Aorta (tissue), 5 donors: Measurements from ENCODE around the gene TTI1. TPM values are rescaled to one million over a fixed set of nuclear protein-coding genes. Genes with fewer than 3 reads are reported as not detected.

Experiments
- ATAC-seq: fragments of 200-7000 bp; cut with Tn5 transposase; one replicate; pipeline ENCODE4 v1.9.1; 2022; ENCODE audit warnings: moderate library complexity; ENCODE audit not compliant: low FRiP score
- DNase-seq, 2 donors: peaks; one replicate each; pipeline ENCODE4 v3.0.0-alpha.2; 2020
- H3K27ac ChIP-seq, 2 donors: one replicate each; pipeline ENCODE4 v1.5.1; 2013; ENCODE audit warnings: low read length in 2 of 2, mild to moderate bottlenecking in 2 of 2, moderate library complexity in 2 of 2, control low read depth in 1 of 2, inconsistent platforms in 1 of 2, low read depth in 1 of 2
- H3K27me3 ChIP-seq, 2 donors: one replicate each; pipeline ENCODE4 v1.6.1; 2013; ENCODE audit warnings: control low read depth in 1 of 2, low read length in 1 of 2, mild to moderate bottlenecking in 1 of 2, moderate library complexity in 1 of 2; ENCODE audit not compliant: insufficient read depth in 2 of 2, control insufficient read depth in 1 of 2
- H3K36me3 ChIP-seq, 2 donors: one replicate each; pipeline ENCODE4 v1.6.1; 2013; ENCODE audit warnings: control low read depth in 1 of 2, low read length in 1 of 2, mild to moderate bottlenecking in 1 of 2; ENCODE audit not compliant: insufficient read depth in 2 of 2, control insufficient read depth in 1 of 2
- H3K4me1 ChIP-seq, 2 donors: one replicate each; pipeline ENCODE4 v1.6.1; 2013; ENCODE audit warnings: low read length in 2 of 2, control low read depth in 1 of 2, mild to moderate bottlenecking in 1 of 2, moderate library complexity in 1 of 2; ENCODE audit not compliant: insufficient read depth in 2 of 2, control insufficient read depth in 1 of 2
- H3K4me3 ChIP-seq, 2 donors: one replicate each; pipeline ENCODE4 v1.5.1; 2013; ENCODE audit warnings: low read length in 2 of 2, control low read depth in 1 of 2, mild to moderate bottlenecking in 1 of 2
- H3K9me3 ChIP-seq: one replicate; pipeline ENCODE4 v1.6.1; 2013; ENCODE audit warnings: mild to moderate bottlenecking, low read length; ENCODE audit not compliant: control insufficient read depth
- WGBS, 2 donors: extraction: QIAGEN DNeasy Blood & Tissue Kit; methylation state at CpG; one replicate each; pipeline ENCODE4 v1.1.7; 2013; 5-methylcytosine and 5-hydroxymethylcytosine counted together
- intact Hi-C, 2 donors: fragments of 100-400 bp; cut with DNase I; formaldehyde crosslinking; loops; one replicate each; pipeline versions ENCODE4 v1.14.2 to v1.15.0; 2022
- polyA plus RNA-seq, 2 donors: library from polyadenylated mRNA; stranded (reverse); fragments of 200-250 nt; gene quantifications; one replicate each; pipeline ENCODE4 v1.2.3, GENCODE V29; 2013
- total RNA-seq, 2 donors: library from RNA; stranded (reverse); fragmentation: NEBNext Ultra II Directional; extraction: Animal tissue kit (Norgen Biotek cat#: 25700); gene quantifications; one replicate each; pipeline ENCODE4 v1.2.1, GENCODE V29; 2021
- donor health status: healthy with polysubstance abuse.
- donor health status: Bipolar disorder and iron deficiency.
- donor health status: DM: no; HTN: no; CAD: no.
- donor health status: DM: no; HTN: no; CAD: no.
- donor health status: DM: yes; HTN: yes; CAD: no.

TTI1 gene
- total and polyA plus RNA-seq, 4 donors = 2.3 to 15.1 (median 8.2) TPM

GRCh38 chr20:38032585-38033329 lies 499 bp downstream of the TTI1 start:
- H3K4me3 ChIP-seq = peak overlapping the region; percentile 60 to 69
- intact Hi-C loops = loop anchor here in 1 of 2 donors (10.0 kb wide), 1 partner anchor 402 kb away; the partner anchor contains the start of gene SNHG17
- ATAC-seq (peak; percentile 60), DNase-seq (peak in 1 of 2 donors; percentile 61)
- H3K36me3 ChIP-seq = no peaks in the 10 kb centered on the region
- H3K27me3 ChIP-seq = no peaks in the 10 kb centered on the region
- no peaks in the 10 kb centered on the region for H3K9me3 ChIP-seq
- peaks cover 2 to 10% of the 10 kb centered on the region in 2 donors for H3K4me1 ChIP-seq
- 25 to 29% methylated on average over 28 of the region's 28 CpGs for WGBS, 2 donors
- H3K27ac ChIP-seq = no peak overlapping the region

- ATAC-seq (no peak), DNase-seq (no peak)
- Histone ChIP-seq H3K27ac (no peak overlapping the region), H3K36me3 (no peaks in the 10 kb centered on the region), H3K4me1 (peaks cover 2 to 10% of the 10 kb centered on the region in 2 donors), H3K9me3 (no peaks in the 10 kb centered on the region), H3K27me3 (no peaks in the 10 kb centered on the region), H3K4me3 (no peak overlapping the region)
- WGBS, 2 donors = 91 to 94% methylated on average over 3 of the region's 3 CpGs
- intact Hi-C loops = loop anchor here in 1 of 2 donors (10.0 kb wide), 1 partner anchor 403 kb away; the partner anchor contains the start of gene SNHG17
Observed at GRCh38 chr20:38031957-38032356, 1.3 kb downstream of the TTI1 start.

GRCh38 chr20:38029453-38029852 lies 3.8 kb downstream of the TTI1 start:
- Histone ChIP-seq H3K36me3 (no peaks in the 10 kb centered on the region), H3K27ac (no peak overlapping the region), H3K4me3 (no peak overlapping the region), H3K27me3 (no peaks in the 10 kb centered on the region), H3K9me3 (no peaks in the 10 kb centered on the region), H3K4me1 (peaks cover 0 to 6% of the 10 kb centered on the region in 2 donors)
- 97 to 99% methylated on average over 3 of the region's 3 CpGs for WGBS, 2 donors
- DNase-seq (no peak), ATAC-seq (no peak)
- intact Hi-C loops = no loop called here

- intact Hi-C loops = no loop called here
- WGBS, 2 donors = 23 to 31% methylated on average over 5 of the region's 5 CpGs
- Histone ChIP-seq H3K9me3 (no peaks in the 10 kb centered on the region), H3K36me3 (no peaks in the 10 kb centered on the region), H3K27ac (no peak overlapping the region), H3K4me1 (no peaks in the 10 kb centered on the region), H3K27me3 (no peaks in the 10 kb centered on the region), H3K4me3 (no peak overlapping the region)
- DNase-seq (no peak), ATAC-seq (no peak)
Observed at GRCh38 chr20:38024496-38024895, 8.8 kb downstream of the TTI1 start.

- no peaks in the 10 kb centered on the region for H3K9me3 ChIP-seq
- WGBS, 2 donors = 81% methylated on average over 5 of the region's 5 CpGs
- DNase-seq (no peak), ATAC-seq (no peak)
- H3K4me3 ChIP-seq = no peak overlapping the region
- H3K27me3 ChIP-seq = no peaks in the 10 kb centered on the region
- H3K4me1 ChIP-seq = no peaks in the 10 kb centered on the region
- H3K36me3 ChIP-seq = peaks cover 0 to 2% of the 10 kb centered on the region in 2 donors
- intact Hi-C loops = no loop called here
- H3K27ac ChIP-seq = no peak overlapping the region
Observed at GRCh38 chr20:38023181-38024001, 9.9 kb downstream of the TTI1 start.

- no peaks in the 10 kb centered on the region for H3K4me1 ChIP-seq
- WGBS, 2 donors = 83 to 86% methylated on average over 2 of the region's 2 CpGs
- intact Hi-C loops = no loop called here
- peaks cover 2% of the 10 kb centered on the region in 2 donors for H3K36me3 ChIP-seq
- DNase-seq = no peak
- H3K9me3 ChIP-seq = no peaks in the 10 kb centered on the region
- H3K27ac ChIP-seq = no peak overlapping the region
- no peaks in the 10 kb centered on the region for H3K27me3 ChIP-seq
- no peak for ATAC-seq
- H3K4me3 ChIP-seq = no peak overlapping the region
Observed at GRCh38 chr20:38021087-38021772, 12.0 kb downstream of the TTI1 start.

GRCh38 chr20:38018385-38018784 lies 14.9 kb downstream of the TTI1 start:
- Histone ChIP-seq H3K36me3 (peaks cover 5 to 9% of the 10 kb centered on the region in 2 donors), H3K27ac (no peak overlapping the region), H3K9me3 (no peaks in the 10 kb centered on the region), H3K27me3 (no peaks in the 10 kb centered on the region), H3K4me3 (no peak overlapping the region), H3K4me1 (no peaks in the 10 kb centered on the region)
- no peak for ATAC-seq
- 98 to 99% methylated on average over 2 of the region's 2 CpGs for WGBS, 2 donors
- intact Hi-C loops = no loop called here
- no peak for DNase-seq

- H3K27ac ChIP-seq = no peak overlapping the region
- H3K4me1 ChIP-seq = no peaks in the 10 kb centered on the region
- intact Hi-C loops = no loop called here
- H3K36me3 ChIP-seq = peaks cover 5 to 10% of the 10 kb centered on the region in 2 donors
- DNase-seq = no peak
- no peak for ATAC-seq
- no peaks in the 10 kb centered on the region for H3K9me3 ChIP-seq
- no peak overlapping the region for H3K4me3 ChIP-seq
- WGBS, 2 donors = 98 to 100% methylated on average over 1 of the region's 1 CpG
- no peaks in the 10 kb centered on the region for H3K27me3 ChIP-seq
Observed at GRCh38 chr20:38017959-38018358, 15.3 kb downstream of the TTI1 start.
